ENCODE results near the gene CHD9. TPM values are rescaled to one million over a fixed set of nuclear protein-coding genes. Genes with fewer than 3 reads are reported as not detected.
A peak's percentile ranks its signal among the peaks of the same experiment; 100 is the strongest.

CHD9 gene
- total RNA-seq, 1 experiment from 2014 or later: 26.3 TPM

- H3K27me3 ChIP-seq (ENCODE audit: insufficient read depth, low read depth): no peaks in the 10 kb centered on the region
- no peak for DNase-seq
- ChIA-PET CTCF (no interaction called here), POLR2A (ENCODE audit: unreplicated experiment) (no interaction called here)
- H2AFZ ChIP-seq: no peak overlapping the region
- no peaks in the 10 kb centered on the region for H3K9me3 ChIP-seq (ENCODE audit: insufficient read depth, low read depth)
- intact Hi-C loops (cut with micrococcal nuclease; ENCODE audit: unreplicated experiment): no loop called here
- no peak overlapping the region for H3K4me2 ChIP-seq
- no peak overlapping the region for H3K4me3 ChIP-seq
- H3F3A ChIP-seq (ENCODE audit: insufficient read depth, low read depth): no peaks in the 10 kb centered on the region; the same call in 1 of the 2 replicates
- TSS peak; percentile 25 for BruUV-seq (replicated peaks)
- H3K36me3 ChIP-seq (ENCODE audit: low read depth): no peaks in the 10 kb centered on the region
- H3K79me2 ChIP-seq (ENCODE audit: low read depth): no peaks in the 10 kb centered on the region
- no peak overlapping the region for H3K27ac ChIP-seq
- no peaks in the 10 kb centered on the region for H4K20me1 ChIP-seq (ENCODE audit: insufficient read depth)
- H3K9me2 ChIP-seq (ENCODE audit: insufficient read depth): no peaks in the 10 kb centered on the region
- TF ChIP-seq, protein P1, sequence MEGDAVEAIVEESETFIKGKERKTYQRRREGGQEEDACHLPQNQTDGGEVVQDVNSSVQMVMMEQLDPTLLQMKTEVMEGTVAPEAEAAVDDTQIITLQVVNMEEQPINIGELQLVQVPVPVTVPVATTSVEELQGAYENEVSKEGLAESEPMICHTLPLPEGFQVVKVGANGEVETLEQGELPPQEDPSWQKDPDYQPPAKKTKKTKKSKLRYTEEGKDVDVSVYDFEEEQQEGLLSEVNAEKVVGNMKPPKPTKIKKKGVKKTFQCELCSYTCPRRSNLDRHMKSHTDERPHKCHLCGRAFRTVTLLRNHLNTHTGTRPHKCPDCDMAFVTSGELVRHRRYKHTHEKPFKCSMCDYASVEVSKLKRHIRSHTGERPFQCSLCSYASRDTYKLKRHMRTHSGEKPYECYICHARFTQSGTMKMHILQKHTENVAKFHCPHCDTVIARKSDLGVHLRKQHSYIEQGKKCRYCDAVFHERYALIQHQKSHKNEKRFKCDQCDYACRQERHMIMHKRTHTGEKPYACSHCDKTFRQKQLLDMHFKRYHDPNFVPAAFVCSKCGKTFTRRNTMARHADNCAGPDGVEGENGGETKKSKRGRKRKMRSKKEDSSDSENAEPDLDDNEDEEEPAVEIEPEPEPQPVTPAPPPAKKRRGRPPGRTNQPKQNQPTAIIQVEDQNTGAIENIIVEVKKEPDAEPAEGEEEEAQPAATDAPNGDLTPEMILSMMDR (conservative IDR thresholded peaks at IDR 0.05): no peak
- no peak for TF ChIP-seq EZH2 (IDR thresholded peaks at IDR 0.05; ENCODE audit: low read depth)
- H3K4me1 ChIP-seq (replicated peaks; ENCODE audit: insufficient read depth): no peaks in the 10 kb centered on the region
Measured at GRCh38 chr16:53209429-53209828, 154.6 kb downstream of the CHD9 start.

DNA sequence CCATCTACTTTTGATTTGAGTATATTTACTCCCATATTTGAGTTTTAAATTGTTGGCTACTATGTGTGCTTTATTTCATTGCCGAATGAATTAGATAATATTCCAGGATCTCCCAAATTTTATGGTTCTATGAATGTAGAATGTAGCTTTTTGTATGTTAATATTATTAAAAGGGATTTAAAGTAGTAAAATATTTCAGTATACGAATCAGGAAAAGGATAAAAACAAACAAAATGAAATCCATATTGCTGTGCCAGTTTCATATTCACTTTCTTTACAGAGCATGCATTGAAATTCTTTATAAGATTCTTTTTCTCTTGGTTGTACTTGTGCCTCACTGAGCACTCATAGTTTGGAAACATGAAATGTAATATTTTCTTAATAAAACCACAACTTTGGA lies 155.1 kb downstream of the CHD9 start:
- ChIA-PET CTCF (no interaction called here), POLR2A (ENCODE audit: unreplicated experiment) (no interaction called here)
- Histone ChIP-seq H3F3A (ENCODE audit: insufficient read depth, low read depth) (no peaks in the 10 kb centered on the region; the same call in 1 of the 2 replicates), H3K27ac (no peak overlapping the region), H3K36me3 (ENCODE audit: low read depth) (no peaks in the 10 kb centered on the region), H3K9me2 (ENCODE audit: insufficient read depth) (no peaks in the 10 kb centered on the region), H3K4me1 (replicated peaks; ENCODE audit: insufficient read depth) (no peaks in the 10 kb centered on the region), H3K4me3 (no peak overlapping the region), H3K9me3 (ENCODE audit: insufficient read depth, low read depth) (no peaks in the 10 kb centered on the region), H3K27me3 (ENCODE audit: insufficient read depth, low read depth) (no peaks in the 10 kb centered on the region), H3K79me2 (ENCODE audit: low read depth) (no peaks in the 10 kb centered on the region), H4K20me1 (ENCODE audit: insufficient read depth) (no peaks in the 10 kb centered on the region), H2AFZ (no peak overlapping the region), H3K4me2 (no peak overlapping the region)
- DNase-seq: no peak
- TF ChIP-seq, protein P1 (conservative IDR thresholded peaks at IDR 0.05): no peak
- no peak for TF ChIP-seq EZH2 (IDR thresholded peaks at IDR 0.05; ENCODE audit: low read depth)
- BruUV-seq (replicated peaks): no TSS peak
- intact Hi-C loops (cut with micrococcal nuclease; ENCODE audit: unreplicated experiment): no loop called here

- no peak overlapping the region for H3K4me2 ChIP-seq
- no TSS peak for BruUV-seq (replicated peaks)
- POLR2A ChIA-PET (ENCODE audit: unreplicated experiment): no interaction called here
Measured at GRCh38 chr16:53211253-53211652, 156.5 kb downstream of the CHD9 start.

More at GRCh38 chr16:53211253-53211652, 156.5 kb downstream of the CHD9 start:
- Histone ChIP-seq H3K79me2 (ENCODE audit: low read depth) (no peaks in the 10 kb centered on the region), H3K27ac (no peak overlapping the region), H3K9me2 (ENCODE audit: insufficient read depth) (no peaks in the 10 kb centered on the region), H2AFZ (no peak overlapping the region), H3K9me3 (ENCODE audit: insufficient read depth, low read depth) (no peaks in the 10 kb centered on the region), H3K4me3 (no peak overlapping the region), H3K4me1 (replicated peaks; ENCODE audit: insufficient read depth) (no peaks in the 10 kb centered on the region), H4K20me1 (ENCODE audit: insufficient read depth) (no peaks in the 10 kb centered on the region), H3F3A (ENCODE audit: insufficient read depth, low read depth) (no peaks in the 10 kb centered on the region), H3K27me3 (ENCODE audit: insufficient read depth, low read depth) (no peaks in the 10 kb centered on the region), H3K36me3 (ENCODE audit: low read depth) (no peaks in the 10 kb centered on the region)
- intact Hi-C loops (cut with micrococcal nuclease; ENCODE audit: unreplicated experiment): no loop called here
- CTCF ChIA-PET: no interaction called here
- DNase-seq: no peak
- TF ChIP-seq EZH2 (IDR thresholded peaks at IDR 0.05; ENCODE audit: low read depth): no peak
- TF ChIP-seq, protein P1 (conservative IDR thresholded peaks at IDR 0.05): no peak

Measured in PC-9 (cell line).